WERI-Rb-1 (cell line): ENCODE results near the gene CDKN2B-AS1.

Experiments used
- DNase-seq: peaks from one replicate; pipeline ENCODE4 v3.0.0-alpha.2; 2020
- H3K27ac ChIP-seq: fragments of 250-450 bp; sonication (Bioruptor Pico); 2 replicates; pipeline ENCODE4 v1.5.1; 2020; ENCODE audit warnings: mild to moderate bottlenecking, moderate library complexity
- H3K27me3 ChIP-seq: fragments of 250-450 bp; sonication (Bioruptor Pico); 2 replicates; pipeline ENCODE4 v1.5.1; 2021; ENCODE audit warnings: mild to moderate bottlenecking, low read depth, moderate library complexity; ENCODE audit not compliant: insufficient read depth, severe bottlenecking
- H3K36me3 ChIP-seq: fragments of 250-450 bp; sonication (Bioruptor Pico); 2 replicates; pipeline ENCODE4 v1.5.1; 2020; ENCODE audit warnings: mild to moderate bottlenecking, moderate library complexity
- H3K4me3 ChIP-seq: 2 replicates; pipeline ENCODE4 v1.5.1; 2011; ENCODE audit warnings: low read depth, mild to moderate bottlenecking, control low read depth, low read length
- H3K9me3 ChIP-seq: fragments of 250-450 bp; sonication (Bioruptor Pico); 2 replicates; pipeline ENCODE4 v1.5.1; 2021; ENCODE audit warnings: mild to moderate bottlenecking, moderate library complexity; ENCODE audit not compliant: severe bottlenecking
- CTCF ChIP-seq: IDR thresholded peaks from 2 replicates; pipeline ENCODE4 v1.5.1; 2011; ENCODE audit warnings: low read depth, mild to moderate bottlenecking, control low read depth, inconsistent platforms, low read length

The CDKN2B-AS1 gene

DNA sequence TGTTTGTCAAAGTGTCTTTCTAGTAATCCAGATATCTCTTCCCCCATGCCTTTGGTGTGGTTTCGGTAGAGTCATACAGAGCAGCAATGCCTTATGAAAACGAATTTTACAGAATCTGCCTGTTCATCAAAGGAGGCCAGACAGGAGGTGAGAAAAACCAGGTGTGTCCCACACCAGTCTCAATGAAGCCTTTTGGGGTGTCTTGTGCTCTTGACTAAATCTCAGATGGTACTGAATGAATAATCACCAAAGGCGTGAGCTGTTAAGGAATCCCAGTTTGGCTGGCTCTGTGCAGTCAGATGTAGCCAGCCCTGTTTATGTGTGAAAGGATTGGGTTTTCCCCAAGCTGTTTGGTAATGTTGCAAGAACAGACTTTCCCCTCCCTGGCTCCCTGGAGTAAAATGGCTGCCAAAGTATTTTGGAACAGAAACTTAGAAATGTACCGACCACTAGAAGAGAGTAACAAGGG, 85.3 kb downstream of the CDKN2B-AS1 start:
- Histone ChIP-seq H3K27ac (no peak overlapping the region), H3K36me3 (no peaks in the 10 kb centered on the region), H3K4me3 (no peak overlapping the region), H3K9me3 (no peaks in the 10 kb centered on the region), H3K27me3 (no peaks in the 10 kb centered on the region)
- no peak for DNase-seq
- TF ChIP-seq CTCF: no peak

- no peak overlapping the region for H3K4me3 ChIP-seq
- no peak for TF ChIP-seq CTCF
- no peak for DNase-seq
- no peak overlapping the region for H3K27ac ChIP-seq
- no peaks in the 10 kb centered on the region for H3K27me3 ChIP-seq
- H3K36me3 ChIP-seq: no peaks in the 10 kb centered on the region
- no peaks in the 10 kb centered on the region for H3K9me3 ChIP-seq
Observed at GRCh38 chr9:22084336-22085035, 89.9 kb downstream of the CDKN2B-AS1 start.

GRCh38 chr9:22088053-22088716, 93.6 kb downstream of the CDKN2B-AS1 start:
- no peaks in the 10 kb centered on the region for H3K36me3 ChIP-seq
- H3K4me3 ChIP-seq: no peak overlapping the region
- TF ChIP-seq CTCF: no peak
- no peak for DNase-seq
- no peaks in the 10 kb centered on the region for H3K9me3 ChIP-seq
- no peaks in the 10 kb centered on the region for H3K27me3 ChIP-seq
- no peak overlapping the region for H3K27ac ChIP-seq

DNA sequence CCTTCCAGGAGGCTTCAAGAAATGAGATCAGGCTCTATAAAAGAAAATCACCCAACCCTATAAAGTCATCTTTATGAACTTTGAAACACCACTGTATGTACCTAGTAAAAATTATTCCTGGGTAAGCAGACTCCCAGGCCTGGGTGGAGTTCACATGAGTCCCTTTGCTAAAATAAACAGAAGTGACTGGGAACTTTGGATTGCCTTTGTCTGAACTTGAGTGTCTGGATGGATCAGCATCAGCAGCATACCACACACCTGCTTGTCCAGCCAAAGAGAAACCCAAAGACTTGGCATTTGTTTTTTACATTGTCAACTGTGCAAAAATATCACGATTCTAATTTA, 94.1 kb downstream of the CDKN2B-AS1 start:
- DNase-seq: no peak
- no peaks in the 10 kb centered on the region for H3K27me3 ChIP-seq
- no peak for TF ChIP-seq CTCF
- no peaks in the 10 kb centered on the region for H3K36me3 ChIP-seq
- no peak overlapping the region for H3K4me3 ChIP-seq
- H3K27ac ChIP-seq: no peak overlapping the region
- no peaks in the 10 kb centered on the region for H3K9me3 ChIP-seq

DNA sequence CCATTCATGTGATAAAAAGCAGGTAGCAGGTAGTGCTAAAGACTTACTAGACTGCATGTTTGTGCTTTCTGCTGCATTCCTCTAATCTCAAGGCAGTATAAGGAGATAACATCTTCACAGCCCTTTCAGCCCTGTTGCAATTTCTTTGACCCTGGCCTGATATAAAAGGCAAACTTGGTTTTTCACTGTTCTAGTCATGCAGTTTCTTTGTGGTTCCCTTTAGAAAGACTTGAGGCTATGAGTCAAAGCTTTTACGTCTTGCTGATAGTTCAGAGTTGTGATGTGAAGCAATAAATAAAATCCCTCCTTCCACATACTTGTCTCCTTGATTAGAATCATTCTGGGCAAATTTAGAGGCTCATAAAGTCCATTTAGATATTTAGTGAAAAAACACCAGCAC, 103.1 kb downstream of the CDKN2B-AS1 start:
- no peak overlapping the region for H3K4me3 ChIP-seq
- TF ChIP-seq CTCF: no peak
- DNase-seq: no peak

More for the DNA sequence above, 103.1 kb downstream of the CDKN2B-AS1 start:
- no peak overlapping the region for H3K27ac ChIP-seq
- H3K9me3 ChIP-seq: no peaks in the 10 kb centered on the region
- H3K27me3 ChIP-seq: no peaks in the 10 kb centered on the region
- H3K36me3 ChIP-seq: no peaks in the 10 kb centered on the region
